GM10266 (cell line): ENCODE results near the gene FBXL7.

Source experiments
- DNase-seq: peaks from one replicate; pipeline ENCODE4 v3.0.0; 2012; ENCODE audit errors: extremely low spot score
- CTCF ChIP-seq: IDR thresholded peaks from 2 replicates; pipeline ENCODE4 v1.5.1; 2012; ENCODE audit warnings: mild to moderate bottlenecking, low read depth; ENCODE audit not compliant: control insufficient read depth, insufficient read depth; ENCODE audit errors: missing control alignments

FBXL7 gene

GRCh38 chr5:15752663-15753285 lies 252.8 kb downstream of the FBXL7 start:
- no peak for TF ChIP-seq CTCF
- DNase-seq, result no peak

- DNase-seq, result no peak
- TF ChIP-seq CTCF, result no peak
Observed at GRCh38 chr5:15753752-15754151, 253.8 kb downstream of the FBXL7 start.

DNA sequence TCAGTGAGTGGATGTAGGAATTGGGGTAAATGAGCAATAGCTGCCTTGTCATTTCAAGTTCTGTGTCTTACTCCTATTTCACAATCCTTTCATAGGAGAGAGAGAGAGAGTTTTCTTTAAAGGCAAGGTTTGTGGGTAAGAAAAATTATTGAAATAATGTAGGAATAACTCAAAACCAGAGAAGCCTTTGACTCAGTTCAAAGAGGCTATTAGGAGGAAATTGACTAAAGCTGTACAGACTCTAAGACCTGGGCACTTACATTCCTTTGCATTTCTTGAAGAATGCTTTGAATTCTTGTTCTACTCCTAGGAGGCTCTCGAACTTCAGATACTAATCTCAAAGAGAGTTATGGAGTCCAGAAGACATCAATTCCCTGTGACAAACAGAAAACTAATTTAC lies 257.1 kb downstream of the FBXL7 start:
- DNase-seq, result no peak
- no peak for TF ChIP-seq CTCF

DNA sequence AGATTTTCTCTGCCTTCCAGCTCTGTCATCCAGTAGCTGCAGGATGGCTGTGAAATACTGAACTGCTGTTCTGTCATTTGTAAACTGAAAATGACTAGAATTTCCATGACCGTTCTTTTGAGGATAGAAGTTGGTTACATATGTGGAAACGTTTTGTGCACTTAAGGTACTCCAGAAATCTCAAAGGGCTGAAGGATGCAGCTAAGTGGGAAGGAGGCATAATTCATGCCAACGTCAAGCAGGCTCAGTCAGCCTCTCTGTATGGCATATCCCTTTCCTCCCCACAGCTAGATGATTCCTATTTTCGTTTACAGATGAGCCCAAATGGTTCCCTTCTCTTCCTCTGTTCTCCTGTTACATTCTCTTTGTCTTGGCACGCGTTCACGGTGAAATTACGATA lies 257.6 kb downstream of the FBXL7 start:
- no peak for TF ChIP-seq CTCF
- DNase-seq, result no peak

DNA sequence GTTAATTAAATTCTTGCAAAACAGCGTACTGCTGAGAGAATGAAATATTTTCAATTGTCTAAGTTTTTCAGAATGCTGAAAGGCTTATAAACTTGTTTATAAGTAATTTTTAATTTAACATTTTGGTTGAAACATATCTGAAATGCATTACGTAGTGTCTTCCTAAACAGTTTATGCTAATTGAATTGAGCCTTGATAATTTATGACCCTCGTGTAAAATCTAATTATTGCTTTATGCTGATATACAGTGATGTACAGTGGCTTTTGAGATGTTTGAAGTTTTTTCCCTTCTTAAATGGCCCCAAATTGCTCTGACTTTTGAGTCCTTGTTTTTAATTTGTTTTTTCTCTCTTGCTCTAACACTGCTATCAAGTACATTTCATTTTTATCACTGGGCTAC lies 262.7 kb downstream of the FBXL7 start:
- DNase-seq, result no peak

GRCh38 chr5:15763754-15764153 lies 263.8 kb downstream of the FBXL7 start:
- TF ChIP-seq CTCF, result no peak
- DNase-seq, result no peak

More for the DNA sequence above, 262.7 kb downstream of the FBXL7 start:
- no peak for TF ChIP-seq CTCF

DNA sequence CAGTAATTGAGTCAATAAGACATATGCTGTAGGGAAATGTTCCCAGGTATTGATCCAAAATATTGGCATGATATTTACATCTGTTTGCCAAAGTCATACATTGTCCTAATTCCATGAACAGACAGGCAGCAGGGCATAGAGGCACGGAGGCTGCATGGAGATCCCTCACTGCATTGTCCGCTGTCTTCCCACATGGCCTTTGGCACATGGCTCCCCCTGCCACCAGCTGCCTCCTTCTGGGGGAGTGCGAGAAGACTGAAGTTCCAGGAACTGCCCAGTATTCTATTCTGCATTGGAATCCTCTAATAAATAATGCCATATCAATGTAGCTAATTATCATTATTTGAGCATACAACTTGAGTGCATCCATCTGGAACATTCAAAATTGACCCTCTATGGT lies 269.0 kb downstream of the FBXL7 start:
- no peak for TF ChIP-seq CTCF
- no peak for DNase-seq
